ENCODE measurements around the gene NUDT17. TPM values are rescaled to one million over a fixed set of nuclear protein-coding genes. Genes with fewer than 3 reads are reported as not detected.

The NUDT17 gene
- total and polyA plus RNA-seq, 2 of the 8 experiments (the other 6 are each of a cell fraction or from before 2014, with no cell fraction given): 2.7 to 4.1 TPM

DNA sequence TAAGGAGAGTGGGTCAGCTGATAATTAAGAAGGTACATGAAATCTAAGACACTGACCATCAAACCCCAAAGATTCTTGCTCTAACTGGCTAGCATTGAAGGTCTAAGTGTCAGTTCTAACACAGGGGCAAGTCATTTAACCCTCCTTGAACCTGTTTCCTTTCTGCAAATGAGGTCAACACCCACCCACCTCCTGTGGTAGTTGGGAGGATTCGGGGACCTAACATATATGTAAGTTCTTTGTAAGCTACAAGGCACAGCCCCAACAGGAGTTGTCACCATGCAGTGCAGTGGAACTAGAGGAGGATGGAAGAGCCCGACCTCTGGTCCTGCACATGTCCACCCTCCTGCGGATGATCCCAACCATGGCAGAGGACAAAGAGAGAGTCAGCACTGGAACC, 2.4 kb downstream of the NUDT17 start:
- no peak overlapping the region for H3K18ac ChIP-seq (ENCODE audit: extremely low read depth, low read length)
- no peak overlapping the region for H3K4me3 ChIP-seq (ENCODE audit: extremely low read depth in 1 of 4, insufficient read depth in 2 of 4, low read depth in 3 of 4, low read length in 4 of 4)
- CTCF ChIA-PET (ENCODE audit: partially characterized antibody): interaction anchor here (1.0 to 9.6 kb wide), 14 partner anchors 13 to 190 kb away, joined by 3 to 214 read pairs (median 26); partner anchors contain the start of genes ANKRD35, ITGA10, PIAS3 and POLR3C
- H3K23me2 ChIP-seq (ENCODE audit: low read depth, low read length): peaks cover 3% of the 10 kb centered on the region
- no peak overlapping the region for H3K4me2 ChIP-seq (ENCODE audit: insufficient read depth in 1 of 2, low read depth in 2 of 2, low read length in 2 of 2)
- TF ChIP-seq RFX5 (IDR thresholded peaks at IDR 0.05; ENCODE audit: borderline replicate concordance, low read depth, low read length) (no peak), TBP (IDR thresholded peaks at IDR 0.05; ENCODE audit: low read depth, low read length) (no peak), KDM4A (IDR thresholded peaks at IDR 0.05; ENCODE audit: low read depth, low read length, severe bottlenecking) (no peak), RBBP5 (IDR thresholded peaks at IDR 0.05; ENCODE audit: borderline replicate concordance, low read depth, low read length) (no peak), TCF12 (IDR thresholded peaks at IDR 0.05; ENCODE audit: low read depth, low read length) (no peak), TAF7 (optimal IDR thresholded peaks at IDR 0.05; ENCODE audit: borderline replicate concordance, low read depth, low read length) (no peak), RXRA (IDR thresholded peaks at IDR 0.05; ENCODE audit: insufficient read depth, low read depth, low read length) (no peak), SRF (IDR thresholded peaks at IDR 0.05; ENCODE audit: low read depth, low read length) (no peak), RNF2 (IDR thresholded peaks at IDR 0.05; ENCODE audit: borderline replicate concordance, low read depth, low read length, missing control alignments, poor library complexity, severe bottlenecking) (no peak), MAFK (IDR thresholded peaks at IDR 0.05; ENCODE audit: low read depth, low read length) (no peak), TAF1 (IDR thresholded peaks at IDR 0.05; ENCODE audit: low read depth, low read length) (no peak)
- H4K5ac ChIP-seq (ENCODE audit: insufficient read length, low read depth, low read length): no peak overlapping the region
- POLR2A ChIA-PET (ENCODE audit: partially characterized antibody): interaction anchor here (1.3 to 8.2 kb wide), 6 partner anchors 12 to 204 kb away, joined by 3 to 95 read pairs (median 4); partner anchors contain the start of gene PIAS3
- H2BK5ac ChIP-seq (ENCODE audit: low read depth, low read length): no peak overlapping the region
- 90% methylated on average over 3 of the region's 3 CpGs; no CpG with 5 or more reads in 1 of the 2 experiments for whole genome bisulfite sequencing, 2 experiments (ENCODE audit: extremely low coverage in 1 of 2, insufficient coverage in 1 of 2, insufficient read length in 1 of 2, insufficient replicate concordance in 2 of 2, low coverage in 1 of 2, low lambda C conversion rate in 2 of 2, missing lambda C conversion rate in 1 of 2)
- H3K79me2 ChIP-seq (ENCODE audit: control insufficient read depth in 1 of 2, insufficient read depth in 2 of 2, low read length in 2 of 2): no peaks in the 10 kb centered on the region
- no peak overlapping the region for H2BK120ac ChIP-seq (replicated peaks; ENCODE audit: low read depth, low read length)
- H3K27ac ChIP-seq (ENCODE audit: low read depth, low read length): no peak overlapping the region
- H3K36me3 ChIP-seq (ENCODE audit: control insufficient read depth in 2 of 4, insufficient read depth in 4 of 4, low read length in 3 of 4): peaks cover 2 to 40% (median 31%) of the 10 kb centered on the region in 4 experiments; a peak in 7 of 8 replicates
- FAIRE-seq: no peak
- H3K27me3 ChIP-seq (replicated peaks in 1 of 4; ENCODE audit: control insufficient read depth in 3 of 4, extremely low read depth in 1 of 4, insufficient read depth in 3 of 4, low read length in 3 of 4): no peaks in the 10 kb centered on the region
- no peaks in the 10 kb centered on the region for H3K9me3 ChIP-seq (ENCODE audit: insufficient read depth in 2 of 2, low read depth in 1 of 2, low read length in 1 of 2)
- H2BK20ac ChIP-seq (ENCODE audit: low read length): no peak overlapping the region
- H2BK15ac ChIP-seq (ENCODE audit: low read length): no peak overlapping the region
- H2BK12ac ChIP-seq (ENCODE audit: low read depth, low read length): no peak overlapping the region
- H4K8ac ChIP-seq (ENCODE audit: extremely low read depth, insufficient read depth, low read length): no peak overlapping the region
- DNase-seq (ENCODE audit: low read depth in 1 of 2, low spot score in 2 of 2): no peak
- no peak overlapping the region for H2AFZ ChIP-seq (ENCODE audit: low read length)
- peaks cover 2 to 4% of the 10 kb centered on the region in 2 experiments for H4K20me1 ChIP-seq (replicated peaks in 1 of 2; ENCODE audit: control insufficient read depth in 1 of 2, insufficient read depth in 2 of 2, low read length in 2 of 2)
- H4K91ac ChIP-seq (replicated peaks; ENCODE audit: insufficient read length, low read length): no peak overlapping the region
- H3K9ac ChIP-seq (replicated peaks in 1 of 4; ENCODE audit: extremely low read depth in 1 of 4, low read depth in 3 of 4, low read length in 3 of 4): no peak overlapping the region
- H3K79me1 ChIP-seq (ENCODE audit: low read depth, low read length): no peaks in the 10 kb centered on the region
- no peak overlapping the region for H3K14ac ChIP-seq (ENCODE audit: insufficient read length)
- no peak overlapping the region for H3K4ac ChIP-seq (replicated peaks; ENCODE audit: insufficient read length, low read depth, low read length)
- no peak overlapping the region for H3K23ac ChIP-seq (ENCODE audit: insufficient read length)
- H3K4me1 ChIP-seq (replicated peaks in 1 of 4; ENCODE audit: control insufficient read depth in 3 of 4, insufficient read depth in 4 of 4, low read length in 3 of 4): peaks cover 0 to 8% (median 0%) of the 10 kb centered on the region in 4 experiments; a peak in 2 of 7 replicates
- no peak overlapping the region for H3K56ac ChIP-seq (replicated peaks; ENCODE audit: insufficient read length, low read depth, low read length)
- H2AK5ac ChIP-seq (ENCODE audit: low read depth, low read length): no peak overlapping the region
